Measurements from ENCODE around the gene SIK2.

DNA sequence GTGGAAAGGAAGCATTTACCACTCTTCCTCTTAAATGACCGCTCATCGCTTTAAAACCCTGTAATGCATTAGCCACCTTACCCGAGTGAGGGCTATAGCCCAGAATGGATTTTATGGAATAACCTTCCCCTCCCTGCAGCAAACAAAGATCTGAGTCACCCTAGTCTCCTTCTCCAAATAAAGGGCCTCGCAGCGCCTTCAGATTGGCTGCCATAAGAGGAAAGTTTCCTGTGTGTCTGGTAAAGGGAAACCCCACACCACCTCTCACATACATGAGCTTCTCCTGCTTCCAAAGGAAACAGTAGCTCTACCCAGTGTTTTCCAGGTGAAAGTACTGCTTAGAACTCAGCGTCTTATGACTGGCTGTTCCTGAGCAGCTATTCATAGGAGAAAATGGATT lies 116.2 kb downstream of the SIK2 start:
- TF ChIP-seq, protein P1, sequence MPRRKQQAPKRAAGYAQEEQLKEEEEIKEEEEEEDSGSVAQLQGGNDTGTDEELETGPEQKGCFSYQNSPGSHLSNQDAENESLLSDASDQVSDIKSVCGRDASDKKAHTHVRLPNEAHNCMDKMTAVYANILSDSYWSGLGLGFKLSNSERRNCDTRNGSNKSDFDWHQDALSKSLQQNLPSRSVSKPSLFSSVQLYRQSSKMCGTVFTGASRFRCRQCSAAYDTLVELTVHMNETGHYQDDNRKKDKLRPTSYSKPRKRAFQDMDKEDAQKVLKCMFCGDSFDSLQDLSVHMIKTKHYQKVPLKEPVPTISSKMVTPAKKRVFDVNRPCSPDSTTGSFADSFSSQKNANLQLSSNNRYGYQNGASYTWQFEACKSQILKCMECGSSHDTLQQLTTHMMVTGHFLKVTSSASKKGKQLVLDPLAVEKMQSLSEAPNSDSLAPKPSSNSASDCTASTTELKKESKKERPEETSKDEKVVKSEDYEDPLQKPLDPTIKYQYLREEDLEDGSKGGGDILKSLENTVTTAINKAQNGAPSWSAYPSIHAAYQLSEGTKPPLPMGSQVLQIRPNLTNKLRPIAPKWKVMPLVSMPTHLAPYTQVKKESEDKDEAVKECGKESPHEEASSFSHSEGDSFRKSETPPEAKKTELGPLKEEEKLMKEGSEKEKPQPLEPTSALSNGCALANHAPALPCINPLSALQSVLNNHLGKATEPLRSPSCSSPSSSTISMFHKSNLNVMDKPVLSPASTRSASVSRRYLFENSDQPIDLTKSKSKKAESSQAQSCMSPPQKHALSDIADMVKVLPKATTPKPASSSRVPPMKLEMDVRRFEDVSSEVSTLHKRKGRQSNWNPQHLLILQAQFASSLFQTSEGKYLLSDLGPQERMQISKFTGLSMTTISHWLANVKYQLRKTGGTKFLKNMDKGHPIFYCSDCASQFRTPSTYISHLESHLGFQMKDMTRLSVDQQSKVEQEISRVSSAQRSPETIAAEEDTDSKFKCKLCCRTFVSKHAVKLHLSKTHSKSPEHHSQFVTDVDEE (CRISPR knock-in tag; IDR thresholded peaks at IDR 0.05): no peak
- TF ChIP-seq TCF4 (CRISPR knock-in tag; IDR thresholded peaks at IDR 0.05; ENCODE audit: borderline replicate concordance): no peak
